NCI-H146 (cell line): ENCODE results near the gene IZUMO1.
"Not testable (repeated sequence)": the region's sequence is repeated elsewhere in the genome, so short reads cannot be mapped to it uniquely, and the experiment has no call there.

Experiments
- DNase-seq: peaks from one replicate; lab custom pipeline; 2025; lab: John Stamatoyannopoulos, UW

Gene IZUMO1

GRCh38 chr19:48713041-48713863, 33.5 kb downstream of the IZUMO1 start:
- DNase-seq = peak; percentile 32

- DNase-seq = no peak
Measured at GRCh38 chr19:48711106-48711662, 35.5 kb downstream of the IZUMO1 start.

GRCh38 chr19:48708471-48708870, 38.2 kb downstream of the IZUMO1 start:
- DNase-seq = no peak

GRCh38 chr19:48705431-48705830, 41.3 kb downstream of the IZUMO1 start:
- DNase-seq = peak; percentile 21

GRCh38 chr19:48703316-48703715, 43.4 kb downstream of the IZUMO1 start:
- DNase-seq = no peak

- no peak for DNase-seq
Measured at GRCh38 chr19:48702701-48703100, 44.0 kb downstream of the IZUMO1 start.

GRCh38 chr19:48698046-48698445, 48.7 kb downstream of the IZUMO1 start:
- DNase-seq = no peak

GRCh38 chr19:48696353-48697010, 50.2 kb downstream of the IZUMO1 start:
- peak; percentile 39 for DNase-seq

- peak; percentile 73 for DNase-seq
Measured at GRCh38 chr19:48695743-48696352, 50.9 kb downstream of the IZUMO1 start, which contains the start of gene FUT2. TSS of gene FUT2 (plus strand) at chr19:48695971. CDS start at chr19:48702957, 6,986 bp downstream.

- DNase-seq = not testable (repeated sequence)
Measured at GRCh38 chr19:48693629-48694028, 53.1 kb downstream of the IZUMO1 start.
